ENCODE data around the gene MDK.

DNA sequence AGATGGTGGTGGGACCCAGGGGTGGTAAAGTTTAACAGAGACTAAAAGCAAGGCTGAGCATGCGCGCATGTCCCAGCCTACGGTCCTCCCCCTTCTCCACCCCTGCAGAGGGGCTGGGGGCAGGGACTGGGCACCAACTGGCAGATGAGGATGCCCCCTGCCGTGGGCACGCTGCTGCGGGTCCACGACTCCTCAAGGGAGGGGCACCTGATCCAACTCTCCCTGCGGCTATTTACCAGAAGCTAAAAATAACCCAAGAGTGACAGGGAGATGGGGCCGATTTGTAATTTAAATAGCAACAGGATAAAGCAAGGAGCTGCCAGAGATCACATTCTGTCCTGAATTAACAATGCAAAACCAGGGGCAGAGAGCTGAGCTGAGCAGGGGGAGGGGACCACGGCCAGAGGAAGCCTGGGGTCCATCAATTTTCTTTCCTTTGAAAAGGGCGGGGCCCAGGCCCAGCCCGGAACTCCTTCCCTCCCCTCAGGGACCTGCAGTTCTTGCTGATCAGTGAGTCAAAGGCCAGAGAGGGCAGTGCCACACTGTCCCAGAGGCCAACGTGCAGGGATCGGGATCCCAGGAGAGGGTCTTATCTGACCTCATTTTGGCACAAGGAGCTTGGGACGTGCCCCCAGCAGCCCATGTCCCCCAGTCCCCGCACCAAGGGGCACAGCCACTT is 42.3 kb upstream of the MDK start:
- TF ChIP-seq GATA3 (IDR thresholded peaks at IDR 0.05; ENCODE audit: low read depth, low read length) (no peak), GATA2 (IDR thresholded peaks at IDR 0.05; ENCODE audit: low read depth, low read length) (no peak)

Data from SH-SY5Y (cell line).